H9 (cell line): ENCODE data around the gene PTP4A2. TPM values are rescaled to one million over a fixed set of nuclear protein-coding genes. Genes with fewer than 3 reads are reported as not detected.

Experiments used
- DNase-seq: peaks from one replicate; pipeline ENCODE4 v3.0.0-alpha.2; 2017
- H2AFZ ChIP-seq: one replicate; pipeline ENCODE4 v1.6.1; 2013; ENCODE audit warnings: mild to moderate bottlenecking, low read length, control low read depth, moderate library complexity
- H2AK5ac ChIP-seq: 2 replicates; pipeline ENCODE4 v1.6.1; 2013; ENCODE audit warnings: low read length, control low read depth, mixed read lengths; ENCODE audit not compliant: insufficient read length
- H2BK120ac ChIP-seq: one replicate; pipeline ENCODE4 v1.6.1; 2013; ENCODE audit warnings: low read depth, mild to moderate bottlenecking, low read length, control low read depth, inconsistent platforms; ENCODE audit not compliant: poor library complexity, severe bottlenecking
- H2BK12ac ChIP-seq: 2 replicates; pipeline ENCODE4 v1.6.1; 2013; ENCODE audit warnings: low read length, control low read depth, mixed read lengths, low read depth; ENCODE audit not compliant: insufficient read length
- H2BK15ac ChIP-seq: 2 replicates; pipeline ENCODE4 v1.6.1; 2013; ENCODE audit warnings: low read depth, low read length, control low read depth
- H2BK20ac ChIP-seq: one replicate; pipeline ENCODE4 v1.6.1; 2013; ENCODE audit warnings: low read depth, mild to moderate bottlenecking, low read length, control low read depth, inconsistent platforms; ENCODE audit not compliant: poor library complexity, severe bottlenecking
- H2BK5ac ChIP-seq: 2 replicates; pipeline ENCODE4 v1.6.1; 2013; ENCODE audit warnings: low read length, control low read depth, mixed read lengths; ENCODE audit not compliant: insufficient read length
- H3K14ac ChIP-seq: 2 replicates; pipeline ENCODE4 v1.6.1; 2013; ENCODE audit warnings: low read length, control low read depth; ENCODE audit not compliant: insufficient read depth
- H3K18ac ChIP-seq: 2 replicates; pipeline ENCODE4 v1.6.1; 2013; ENCODE audit warnings: low read depth, mild to moderate bottlenecking, mixed read lengths, low read length, control low read depth; ENCODE audit not compliant: insufficient read length
- H3K23ac ChIP-seq: 2 replicates; pipeline ENCODE4 v1.6.1; 2013; ENCODE audit warnings: low read length, control low read depth, mixed read lengths, low read depth; ENCODE audit not compliant: insufficient read length
- H3K23me2 ChIP-seq: 2 replicates; pipeline ENCODE4 v1.6.1; 2013; ENCODE audit warnings: low read depth, mild to moderate bottlenecking, mixed read lengths, low read length, control low read depth; ENCODE audit not compliant: insufficient read length, poor library complexity, severe bottlenecking
- H3K27ac ChIP-seq: 2 replicates; pipeline ENCODE4 v1.5.1; 2013; ENCODE audit warnings: low read length, control low read depth, mixed read lengths, low read depth; ENCODE audit not compliant: insufficient read length
- H3K27me3 ChIP-seq: 2 replicates; pipeline ENCODE4 v1.6.1; 2013; ENCODE audit warnings: low read length, control low read depth, inconsistent platforms; ENCODE audit not compliant: insufficient read depth
- H3K4ac ChIP-seq: 2 replicates; pipeline ENCODE4 v1.6.1; 2013; ENCODE audit warnings: low read depth, mild to moderate bottlenecking, control low read depth, inconsistent platforms, low read length, moderate library complexity
- H3K4me1 ChIP-seq: 2 replicates; pipeline ENCODE4 v1.6.1; 2013; ENCODE audit warnings: low read length, control low read depth, inconsistent platforms; ENCODE audit not compliant: insufficient read depth
- H3K4me2 ChIP-seq: 2 replicates; pipeline ENCODE4 v1.6.1; 2013; ENCODE audit warnings: low read length, control low read depth, mixed read lengths; ENCODE audit not compliant: insufficient read length, insufficient read depth
- H3K56ac ChIP-seq: 2 replicates; pipeline ENCODE4 v1.6.1; 2013; ENCODE audit warnings: low read depth, mild to moderate bottlenecking, mixed read lengths, low read length, control low read depth; ENCODE audit not compliant: insufficient read length
- H3K79me1 ChIP-seq: 2 replicates; pipeline ENCODE4 v1.6.1; 2013; ENCODE audit warnings: low read depth, mild to moderate bottlenecking, moderate library complexity, low read length, control low read depth, inconsistent platforms; ENCODE audit not compliant: insufficient read depth, poor library complexity, severe bottlenecking
- H3K79me2 ChIP-seq: 2 replicates; pipeline ENCODE4 v1.6.1; 2013; ENCODE audit warnings: low read length, control low read depth, inconsistent platforms; ENCODE audit not compliant: insufficient read depth
- H3K9ac ChIP-seq: 2 replicates; pipeline ENCODE4 v1.6.1; 2013; ENCODE audit warnings: low read length, control low read depth, mixed read lengths; ENCODE audit not compliant: insufficient read length; ENCODE audit errors: extremely low read depth
- H3K9me3 ChIP-seq: one replicate; pipeline ENCODE4 v1.6.1; 2013; ENCODE audit warnings: low read depth, low read length, inconsistent platforms; ENCODE audit not compliant: control insufficient read depth
- H3T11ph ChIP-seq: one replicate; pipeline ENCODE4 v1.6.1; 2013; ENCODE audit warnings: mild to moderate bottlenecking, low read length, control low read depth, inconsistent platforms
- H4K20me1 ChIP-seq: one replicate; pipeline ENCODE4 v1.6.1; 2013; ENCODE audit not compliant: control insufficient read depth, insufficient read length, insufficient read depth
- H4K5ac ChIP-seq: 2 replicates; pipeline ENCODE4 v1.6.1; 2013; ENCODE audit warnings: low read depth, mild to moderate bottlenecking, mixed read lengths, low read length, control low read depth; ENCODE audit not compliant: insufficient read length
- H4K8ac ChIP-seq: replicated peaks from 2 replicates; pipeline ENCODE4 v1.6.1; 2013; ENCODE audit warnings: low read length, control low read depth, mixed read lengths, low read depth; ENCODE audit not compliant: insufficient read length
- H4K91ac ChIP-seq: 2 replicates; pipeline ENCODE4 v1.6.1; 2013; ENCODE audit warnings: low read depth, mild to moderate bottlenecking, moderate library complexity, mixed read lengths, low read length, control low read depth; ENCODE audit not compliant: insufficient read length
- H3K27ac Mint-ChIP-seq, 3 experiments: 2 replicates in 2 of 3; 3 replicates in 1 of 3; pipeline ENCODE4 v1.8.0; 2020 to 2021; ENCODE audit warnings: mixed read lengths in 3 of 3, mild to moderate bottlenecking in 1 of 3, moderate library complexity in 1 of 3
- H3K27me3 Mint-ChIP-seq: 2 replicates; pipeline ENCODE4 v1.8.0; 2021; ENCODE audit warnings: low read depth, mild to moderate bottlenecking, moderate library complexity, mixed read lengths
- H3K36me3 Mint-ChIP-seq, 3 experiments: 2 replicates in 2 of 3; 3 replicates in 1 of 3; pipeline ENCODE4 v1.8.0; 2020 to 2021; ENCODE audit warnings: low read depth in 3 of 3, mixed read lengths in 3 of 3; ENCODE audit not compliant: insufficient read depth in 1 of 3
- H3K4me1 Mint-ChIP-seq, 2 experiments: 2 replicates each; pipeline ENCODE4 v1.8.0; 2020; ENCODE audit warnings: mixed read lengths in 2 of 2
- H3K4me3 Mint-ChIP-seq, 2 experiments: 2 replicates in 1 of 2; 3 replicates in 1 of 2; pipeline ENCODE4 v1.8.0; 2020 to 2021; ENCODE audit warnings: mild to moderate bottlenecking in 2 of 2, mixed read lengths in 2 of 2, moderate library complexity in 1 of 2
- H3K9me3 Mint-ChIP-seq, 2 experiments: 2 replicates in 1 of 2; 3 replicates in 1 of 2; pipeline ENCODE4 v1.8.0; 2020; ENCODE audit warnings: mild to moderate bottlenecking in 2 of 2, mixed read lengths in 2 of 2, moderate library complexity in 1 of 2
- WGBS: extraction: QIAGEN DNeasy Blood & Tissue Kit; methylation state at CpG from one replicate; pipeline ENCODE4 v1.1.7; 2013; ENCODE audit warnings: missing lambda C conversion rate, low lambda C conversion rate, mixed read lengths; ENCODE audit not compliant: insufficient read length; ENCODE audit errors: extremely low coverage; 5-methylcytosine and 5-hydroxymethylcytosine counted together
- total RNA-seq: library from RNA; stranded (reverse); gene quantifications from 2 replicates; pipeline ENCODE4 v1.2.1, GENCODE V29; 2021
- TF ChIP-seq, protein P1 (sequence below): fragments of 200-600 bp; sonication (generic); conservative IDR thresholded peaks from 3 replicates; pipeline ENCODE4 v1.8.0; 2021; ENCODE audit warnings: antibody characterized with exemption, mild to moderate bottlenecking

The PTP4A2 gene
- total RNA-seq, 1 experiment from 2014 or later = 192 TPM

DNA sequence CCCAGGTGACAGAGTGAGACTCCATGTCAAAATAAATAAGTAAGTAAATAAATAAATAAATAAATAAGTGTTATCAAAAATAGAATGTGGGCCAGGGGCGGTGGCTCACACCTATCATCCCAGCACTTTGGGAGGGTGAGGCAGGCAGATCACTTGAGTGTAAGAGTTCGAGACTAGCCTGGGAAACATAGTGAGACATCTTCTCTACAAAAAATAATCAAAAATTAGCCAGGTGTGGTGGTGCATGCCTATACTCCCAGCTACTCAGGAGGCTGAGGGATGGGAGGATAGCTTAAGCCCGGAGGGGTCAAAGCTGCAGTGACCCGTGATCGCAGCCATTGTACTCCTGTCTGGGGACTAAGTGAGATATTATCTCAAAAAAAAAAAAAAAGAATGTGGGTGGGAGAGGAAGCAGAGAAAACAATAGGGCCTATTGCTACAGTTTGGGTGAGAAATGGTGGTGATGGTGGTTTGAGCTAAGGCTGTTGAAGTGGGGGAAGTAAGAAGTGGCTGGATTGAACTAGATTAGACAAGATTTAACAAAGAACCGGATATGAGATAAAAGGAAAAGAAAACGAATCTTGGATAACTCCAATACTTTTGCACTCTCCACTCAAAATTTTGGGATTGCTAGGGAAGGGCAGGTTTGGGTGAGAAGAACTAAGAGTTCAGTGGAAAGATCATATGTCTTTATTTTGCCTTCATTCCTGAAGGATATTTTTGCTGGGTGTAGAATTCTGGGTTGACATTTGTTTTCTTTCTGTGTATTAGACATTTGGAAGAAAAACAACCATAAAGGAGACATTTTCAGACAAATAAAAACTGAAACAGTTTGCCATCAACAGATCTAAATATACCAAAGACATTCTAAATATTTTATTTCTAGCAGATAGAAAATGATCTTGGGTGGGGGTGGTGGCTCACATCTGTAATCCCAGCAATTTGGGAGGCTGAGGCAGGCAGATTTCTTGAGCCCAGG lies 65.2 kb downstream of the PTP4A2 start:
- Histone ChIP-seq H3K4ac (no peak overlapping the region), H4K91ac (no peak overlapping the region), H4K5ac (no peak overlapping the region), H2AK5ac (no peak overlapping the region), H3K14ac (no peak overlapping the region), H2BK120ac (no peak overlapping the region), H4K8ac (no peak overlapping the region), H3K27ac (no peak overlapping the region), H2BK15ac (no peak overlapping the region), H3K4me2 (no peak overlapping the region), H3K4me1 (no peaks in the 10 kb centered on the region), H4K20me1 (no peaks in the 10 kb centered on the region), H3T11ph (no peak overlapping the region), H2AFZ (no peak overlapping the region), H2BK12ac (no peak overlapping the region), H3K9ac (no peak overlapping the region), H3K56ac (no peak overlapping the region), H3K23ac (no peak overlapping the region), H3K18ac (no peak overlapping the region), H3K9me3 (no peaks in the 10 kb centered on the region), H3K79me2 (no peaks in the 10 kb centered on the region), H2BK20ac (no peak overlapping the region), H3K23me2 (no peaks in the 10 kb centered on the region), H2BK5ac (no peak overlapping the region), H3K79me1 (no peaks in the 10 kb centered on the region), H3K27me3 (no peaks in the 10 kb centered on the region)
- H3K27ac Mint-ChIP-seq = peak overlapping the region in 1 of 3 experiments; percentile 44; a peak in 1 of 7 replicates
- no peak for DNase-seq
- H3K9me3 Mint-ChIP-seq = no peaks in the 10 kb centered on the region
- no peak overlapping the region for H3K4me3 Mint-ChIP-seq
- H3K4me1 Mint-ChIP-seq = no peaks in the 10 kb centered on the region
- TF ChIP-seq, protein P1, sequence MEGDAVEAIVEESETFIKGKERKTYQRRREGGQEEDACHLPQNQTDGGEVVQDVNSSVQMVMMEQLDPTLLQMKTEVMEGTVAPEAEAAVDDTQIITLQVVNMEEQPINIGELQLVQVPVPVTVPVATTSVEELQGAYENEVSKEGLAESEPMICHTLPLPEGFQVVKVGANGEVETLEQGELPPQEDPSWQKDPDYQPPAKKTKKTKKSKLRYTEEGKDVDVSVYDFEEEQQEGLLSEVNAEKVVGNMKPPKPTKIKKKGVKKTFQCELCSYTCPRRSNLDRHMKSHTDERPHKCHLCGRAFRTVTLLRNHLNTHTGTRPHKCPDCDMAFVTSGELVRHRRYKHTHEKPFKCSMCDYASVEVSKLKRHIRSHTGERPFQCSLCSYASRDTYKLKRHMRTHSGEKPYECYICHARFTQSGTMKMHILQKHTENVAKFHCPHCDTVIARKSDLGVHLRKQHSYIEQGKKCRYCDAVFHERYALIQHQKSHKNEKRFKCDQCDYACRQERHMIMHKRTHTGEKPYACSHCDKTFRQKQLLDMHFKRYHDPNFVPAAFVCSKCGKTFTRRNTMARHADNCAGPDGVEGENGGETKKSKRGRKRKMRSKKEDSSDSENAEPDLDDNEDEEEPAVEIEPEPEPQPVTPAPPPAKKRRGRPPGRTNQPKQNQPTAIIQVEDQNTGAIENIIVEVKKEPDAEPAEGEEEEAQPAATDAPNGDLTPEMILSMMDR = no peak
- no peaks in the 10 kb centered on the region for H3K27me3 Mint-ChIP-seq
- H3K36me3 Mint-ChIP-seq = no peaks in the 10 kb centered on the region
- WGBS = no CpG with 5 or more reads among the region's 7 CpGs
